Caco-2 (cell line): ENCODE measurements around the gene TAB3. TPM values are rescaled to one million over a fixed set of nuclear protein-coding genes. Genes with fewer than 3 reads are reported as not detected.

Source experiments
- BruUV-seq: library from RNA; stranded (reverse); fragments of 400-500 nt; replicated peaks from 2 replicates; lab custom pipeline; 2021; lab: Mats Ljungman, UMichigan
- CTCF ChIA-PET: fragments of 300-600 bp; sonication (Branson Sonifier 250); formaldehyde crosslinking; loops from one replicate; lab custom pipeline; 2022; ENCODE audit warnings: antibody characterized with exemption; lab: Charles Lee
- POLR2A ChIA-PET: fragments of 300-600 bp; sonication (Branson Sonifier 250); formaldehyde crosslinking; loops from one replicate; lab custom pipeline; 2022; ENCODE audit warnings: antibody characterized with exemption; lab: Charles Lee
- DNase-seq, 2 experiments: peaks; one replicate each; pipeline versions ENCODE4 v3.0.0 to v3.0.0-alpha.2; 2020 to 2022
- H3K27me3 ChIP-seq: replicated peaks from 2 replicates; pipeline ENCODE4 v1.6.0; 2011; ENCODE audit warnings: low read length; ENCODE audit not compliant: control insufficient read depth, insufficient read depth
- H3K36me3 ChIP-seq: 2 replicates; pipeline ENCODE4 v1.5.1; 2011; ENCODE audit warnings: low read length; ENCODE audit not compliant: control insufficient read depth, insufficient read depth
- H3K4me1 ChIP-seq: fragments of 250-450 bp; sonication (Bioruptor Pico); 2 replicates; pipeline ENCODE4 v1.5.1; 2020; ENCODE audit warnings: mild to moderate bottlenecking
- H3K4me3 ChIP-seq: 2 replicates; pipeline ENCODE4 v1.5.1; 2011; ENCODE audit warnings: low read depth, mild to moderate bottlenecking, control low read depth, low read length
- H3K9me3 ChIP-seq: fragments of 250-450 bp; sonication (Bioruptor Pico); 2 replicates; pipeline ENCODE4 v1.5.1; 2020; ENCODE audit warnings: mild to moderate bottlenecking, moderate library complexity
- H3K27ac Mint-ChIP-seq: one replicate; pipeline ENCODE4 v1.8.0; 2022; ENCODE audit warnings: mixed read lengths; ENCODE audit not compliant: unreplicated experiment
- H3K27me3 Mint-ChIP-seq: one replicate; pipeline ENCODE4 v1.8.0; 2022; ENCODE audit warnings: mixed read lengths; ENCODE audit not compliant: insufficient read depth, unreplicated experiment
- H3K36me3 Mint-ChIP-seq: one replicate; pipeline ENCODE4 v1.8.0; 2022; ENCODE audit warnings: mild to moderate bottlenecking, mixed read lengths; ENCODE audit not compliant: insufficient read depth, unreplicated experiment
- H3K4me1 Mint-ChIP-seq: one replicate; pipeline ENCODE4 v1.8.0; 2022; ENCODE audit warnings: low read depth, mixed read lengths; ENCODE audit not compliant: unreplicated experiment
- H3K4me3 Mint-ChIP-seq: one replicate; pipeline ENCODE4 v1.8.0; 2022; ENCODE audit warnings: mild to moderate bottlenecking, moderate library complexity, mixed read lengths; ENCODE audit not compliant: unreplicated experiment
- H3K9me3 Mint-ChIP-seq: one replicate; pipeline ENCODE4 v1.8.0; 2022; ENCODE audit warnings: mixed read lengths; ENCODE audit not compliant: unreplicated experiment
- intact Hi-C: fragments of 100-400 bp; cut with micrococcal nuclease; formaldehyde crosslinking; loops from one replicate; pipeline ENCODE4 v1.10.0; 2022; ENCODE audit not compliant: unreplicated experiment
- total RNA-seq: library from RNA; stranded (reverse); gene quantifications from 2 replicates; pipeline ENCODE4 v1.2.3, GENCODE V29; 2022
- TF ChIP-seq, protein P1 (sequence below), 2 experiments: fragments of 200-600 bp in 1 of 2; IDR thresholded peaks; 1 replicate in 1 of 2; 2 replicates in 1 of 2; pipeline versions ENCODE4 v1.5.1 to v1.8.0; 2011 to 2022; ENCODE audit warnings: antibody characterized with exemption in 1 of 2, control low read depth in 1 of 2, inconsistent platforms in 1 of 2, low read depth in 1 of 2, low read length in 1 of 2, mild to moderate bottlenecking in 1 of 2, moderate library complexity in 1 of 2; ENCODE audit not compliant: insufficient read depth in 1 of 2, severe bottlenecking in 1 of 2, unreplicated experiment in 1 of 2

The TAB3 gene
- total RNA-seq, 1 experiment from 2014 or later: 14.8 TPM

DNA sequence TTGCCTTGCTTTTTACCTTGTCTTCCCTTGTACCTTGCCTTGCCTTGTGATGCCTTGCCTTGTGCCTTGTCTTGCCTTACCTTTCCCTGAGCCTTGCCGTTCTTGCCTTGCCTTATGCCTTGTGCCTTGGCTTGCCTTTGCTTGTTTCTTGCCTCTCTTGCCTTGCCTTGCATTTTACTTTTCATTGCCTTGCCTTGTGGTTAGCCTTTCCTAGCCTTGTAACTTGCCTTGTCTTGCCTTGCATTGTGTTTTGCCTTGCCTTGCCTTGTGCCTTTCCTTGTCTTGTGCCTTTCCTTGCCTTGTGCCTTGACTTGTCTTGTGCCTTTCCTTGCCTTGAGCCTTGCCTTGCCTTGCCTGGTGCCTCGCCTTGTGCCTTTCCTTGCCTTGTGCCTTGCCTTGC lies 84.6 kb downstream of the TAB3 start:
- no peak overlapping the region for H3K4me3 Mint-ChIP-seq
- Histone ChIP-seq H3K4me1 (no peaks in the 10 kb centered on the region), H3K4me3 (no peak overlapping the region), H3K36me3 (no peaks in the 10 kb centered on the region), H3K27me3 (no peaks in the 10 kb centered on the region), H3K9me3 (no peaks in the 10 kb centered on the region)
- no peaks in the 10 kb centered on the region for H3K4me1 Mint-ChIP-seq
- TF ChIP-seq, protein P1, sequence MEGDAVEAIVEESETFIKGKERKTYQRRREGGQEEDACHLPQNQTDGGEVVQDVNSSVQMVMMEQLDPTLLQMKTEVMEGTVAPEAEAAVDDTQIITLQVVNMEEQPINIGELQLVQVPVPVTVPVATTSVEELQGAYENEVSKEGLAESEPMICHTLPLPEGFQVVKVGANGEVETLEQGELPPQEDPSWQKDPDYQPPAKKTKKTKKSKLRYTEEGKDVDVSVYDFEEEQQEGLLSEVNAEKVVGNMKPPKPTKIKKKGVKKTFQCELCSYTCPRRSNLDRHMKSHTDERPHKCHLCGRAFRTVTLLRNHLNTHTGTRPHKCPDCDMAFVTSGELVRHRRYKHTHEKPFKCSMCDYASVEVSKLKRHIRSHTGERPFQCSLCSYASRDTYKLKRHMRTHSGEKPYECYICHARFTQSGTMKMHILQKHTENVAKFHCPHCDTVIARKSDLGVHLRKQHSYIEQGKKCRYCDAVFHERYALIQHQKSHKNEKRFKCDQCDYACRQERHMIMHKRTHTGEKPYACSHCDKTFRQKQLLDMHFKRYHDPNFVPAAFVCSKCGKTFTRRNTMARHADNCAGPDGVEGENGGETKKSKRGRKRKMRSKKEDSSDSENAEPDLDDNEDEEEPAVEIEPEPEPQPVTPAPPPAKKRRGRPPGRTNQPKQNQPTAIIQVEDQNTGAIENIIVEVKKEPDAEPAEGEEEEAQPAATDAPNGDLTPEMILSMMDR (IDR thresholded peaks at IDR 0.05; ENCODE audit: insufficient read depth in 1 of 2, low read depth in 1 of 2, low read length in 1 of 2, severe bottlenecking in 1 of 2, unreplicated experiment in 1 of 2): no peak
- no peaks in the 10 kb centered on the region for H3K36me3 Mint-ChIP-seq
- no TSS peak for BruUV-seq
- H3K27me3 Mint-ChIP-seq: no peaks in the 10 kb centered on the region
- POLR2A ChIA-PET: no interaction called here
- CTCF ChIA-PET: no interaction called here
- no peaks in the 10 kb centered on the region for H3K9me3 Mint-ChIP-seq
- intact Hi-C loops: no loop called here
- DNase-seq: no peak
- no peak overlapping the region for H3K27ac Mint-ChIP-seq

DNA sequence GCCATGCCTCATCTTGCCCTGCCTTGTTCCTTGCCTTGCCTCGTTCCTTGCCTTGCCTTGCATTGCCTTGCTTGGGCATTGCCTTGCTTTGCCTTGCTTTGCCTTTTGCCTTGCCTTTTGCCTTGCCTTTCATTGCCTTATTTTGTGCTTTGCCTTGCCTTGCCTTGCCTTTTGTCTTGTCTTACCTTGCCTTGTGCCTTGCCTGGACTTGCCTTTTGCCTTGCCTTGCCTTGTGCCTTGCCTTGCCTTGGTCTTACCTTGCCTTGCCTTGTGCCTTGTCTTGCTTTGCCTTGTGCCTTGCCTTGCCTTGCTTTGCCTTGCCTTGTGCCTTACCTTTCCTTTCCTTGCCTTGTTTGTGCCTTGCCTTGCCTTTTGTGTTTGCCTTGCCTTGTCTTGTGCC lies 88.2 kb downstream of the TAB3 start:
- intact Hi-C loops: no loop called here

DNA sequence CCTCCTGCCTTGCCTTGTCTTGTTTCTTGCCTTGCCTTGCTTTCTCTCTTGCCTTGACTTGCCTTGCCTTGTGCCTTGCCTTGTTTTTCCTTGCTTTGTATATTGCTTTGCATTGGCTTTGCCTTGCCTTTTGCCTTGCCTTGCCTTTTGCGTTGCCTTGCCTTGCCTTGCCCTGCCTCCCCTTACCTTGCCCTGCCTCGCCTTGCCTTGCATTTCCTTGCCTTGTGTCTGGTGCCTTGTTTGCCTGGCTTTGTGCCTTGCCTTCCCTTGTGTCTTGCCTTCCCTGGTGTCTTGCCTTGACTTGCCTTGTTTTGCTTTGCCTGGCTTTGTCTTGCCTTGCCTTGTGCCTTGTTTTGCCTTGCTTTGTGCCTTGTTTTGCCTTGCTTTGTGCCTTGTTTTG lies 89.7 kb downstream of the TAB3 start:
- H3K27me3 ChIP-seq: no peaks in the 10 kb centered on the region
- intact Hi-C loops: no loop called here
- no peaks in the 10 kb centered on the region for H3K27me3 Mint-ChIP-seq
- H3K27ac Mint-ChIP-seq: no peak overlapping the region
- H3K9me3 Mint-ChIP-seq: no peaks in the 10 kb centered on the region
- H3K4me1 Mint-ChIP-seq: no peaks in the 10 kb centered on the region
- H3K36me3 Mint-ChIP-seq: no peaks in the 10 kb centered on the region
- no peaks in the 10 kb centered on the region for H3K9me3 ChIP-seq
- POLR2A ChIA-PET: no interaction called here
- CTCF ChIA-PET: no interaction called here
- BruUV-seq: no TSS peak
- H3K4me3 ChIP-seq: no peak overlapping the region
- no peak for DNase-seq
- H3K4me3 Mint-ChIP-seq: no peak overlapping the region
- TF ChIP-seq, protein P1 (IDR thresholded peaks at IDR 0.05; ENCODE audit: insufficient read depth in 1 of 2, low read depth in 1 of 2, low read length in 1 of 2, severe bottlenecking in 1 of 2, unreplicated experiment in 1 of 2): no peak
- H3K36me3 ChIP-seq: no peaks in the 10 kb centered on the region; the same call in 1 of the 2 replicates
- no peaks in the 10 kb centered on the region for H3K4me1 ChIP-seq

More for the DNA sequence above, 88.2 kb downstream of the TAB3 start:
- POLR2A ChIA-PET: no interaction called here
- CTCF ChIA-PET: no interaction called here
- Mint-ChIP-seq H3K27ac (no peak overlapping the region), H3K4me3 (no peak overlapping the region), H3K9me3 (no peaks in the 10 kb centered on the region), H3K36me3 (no peaks in the 10 kb centered on the region), H3K27me3 (no peaks in the 10 kb centered on the region), H3K4me1 (no peaks in the 10 kb centered on the region)
- BruUV-seq: no TSS peak
- no peak overlapping the region for H3K4me3 ChIP-seq
- DNase-seq: no peak
- H3K36me3 ChIP-seq: no peaks in the 10 kb centered on the region; the same call in 1 of the 2 replicates
- TF ChIP-seq, protein P1 (IDR thresholded peaks at IDR 0.05; ENCODE audit: insufficient read depth in 1 of 2, low read depth in 1 of 2, low read length in 1 of 2, severe bottlenecking in 1 of 2, unreplicated experiment in 1 of 2): no peak
- no peaks in the 10 kb centered on the region for H3K27me3 ChIP-seq
- H3K9me3 ChIP-seq: no peaks in the 10 kb centered on the region
- H3K4me1 ChIP-seq: no peaks in the 10 kb centered on the region
